OCI-LY7 (cell line): ENCODE measurements around the gene SPATA21. TPM values are rescaled to one million over a fixed set of nuclear protein-coding genes. Genes with fewer than 3 reads are reported as not detected.

Experiments
- BruUV-seq: library from RNA; stranded (reverse); fragments of 400-500 nt; replicated peaks from 2 replicates; lab custom pipeline; 2021; lab: Mats Ljungman, UMichigan
- CTCF ChIA-PET: fragments of 300-600 bp; sonication (Branson Sonifier 250); formaldehyde crosslinking; loops from one replicate; lab custom pipeline; 2022; ENCODE audit warnings: antibody characterized with exemption; ENCODE audit not compliant: unreplicated experiment; lab: Charles Lee
- POLR2A ChIA-PET: fragments of 300-600 bp; sonication (Branson Sonifier 250); formaldehyde crosslinking; loops from one replicate; lab custom pipeline; 2022; ENCODE audit warnings: antibody characterized with exemption; lab: Charles Lee
- DNase-seq: peaks from one replicate; pipeline ENCODE4 v3.0.0-alpha.2; 2015; ENCODE audit warnings: low spot score
- H2AFZ ChIP-seq: fragments of 200-600 bp; sonication (generic), shearing (Covaris generic); 2 replicates; pipeline ENCODE4 v1.6.1; 2014; ENCODE audit warnings: mild to moderate bottlenecking, antibody characterized with exemption, low read length, moderate library complexity
- H3K27ac ChIP-seq: fragments of 200-600 bp; sonication (generic); 2 replicates; pipeline ENCODE4 v1.5.1; 2014; ENCODE audit warnings: mixed run types, low read depth, mild to moderate bottlenecking, moderate library complexity, low read length, inconsistent platforms; ENCODE audit not compliant: poor library complexity, severe bottlenecking
- H3K36me3 ChIP-seq: fragments of 200-600 bp; sonication (generic); 2 replicates; pipeline ENCODE4 v1.6.1; 2014; ENCODE audit warnings: mild to moderate bottlenecking, antibody characterized with exemption, low read length, moderate library complexity, mixed read lengths; ENCODE audit not compliant: insufficient read depth
- H3K4me1 ChIP-seq: fragments of 200-600 bp; sonication (generic); 2 replicates; pipeline ENCODE4 v1.5.1; 2014; ENCODE audit warnings: mild to moderate bottlenecking, low read length; ENCODE audit not compliant: insufficient read depth, poor library complexity, severe bottlenecking
- H3K4me2 ChIP-seq: fragments of 200-600 bp; sonication (generic); 2 replicates; pipeline ENCODE4 v1.6.1; 2014; ENCODE audit warnings: mild to moderate bottlenecking, low read length
- H3K4me3 ChIP-seq: fragments of 200-600 bp; sonication (generic); 2 replicates; pipeline ENCODE4 v1.5.1; 2014; ENCODE audit warnings: mild to moderate bottlenecking, low read depth, low read length; ENCODE audit not compliant: poor library complexity, severe bottlenecking
- H3K79me2 ChIP-seq: fragments of 200-600 bp; sonication (generic); 2 replicates; pipeline ENCODE4 v1.6.1; 2016; ENCODE audit warnings: low read depth, mild to moderate bottlenecking, low read length, moderate library complexity, mixed read lengths; ENCODE audit not compliant: insufficient read depth
- H3K9me2 ChIP-seq: fragments of 200-600 bp; sonication (generic); 2 replicates; pipeline ENCODE4 v1.6.1; 2016; ENCODE audit warnings: mild to moderate bottlenecking, low read length, mixed read lengths; ENCODE audit not compliant: insufficient read depth
- H3K9me3 ChIP-seq: fragments of 200-600 bp; sonication (generic); 2 replicates; pipeline ENCODE4 v1.6.1; 2014; ENCODE audit warnings: mild to moderate bottlenecking, mixed run types, low read length, mixed read lengths
- H4K20me1 ChIP-seq: fragments of 200-600 bp; sonication (generic); 2 replicates; pipeline ENCODE4 v1.6.1; 2014; ENCODE audit warnings: mild to moderate bottlenecking, antibody characterized with exemption, low read length, moderate library complexity, mixed read lengths; ENCODE audit not compliant: insufficient read depth
- CTCF ChIP-seq: fragments of 200-600 bp; sonication (generic); conservative IDR thresholded peaks from 2 replicates; pipeline ENCODE4 v1.5.1; 2014; ENCODE audit warnings: mild to moderate bottlenecking, antibody characterized with exemption, low read length, moderate library complexity, mixed read lengths
- EZH2phosphoT487 ChIP-seq: fragments of 200-600 bp; sonication (generic); IDR thresholded peaks from 2 replicates; pipeline ENCODE4 v1.6.1; 2018; ENCODE audit warnings: low read depth, borderline replicate concordance, mild to moderate bottlenecking, mixed run types, antibody characterized with exemption, low read length, moderate library complexity, mixed read lengths
- intact Hi-C: fragments of 100-400 bp; cut with micrococcal nuclease; formaldehyde crosslinking; loops from one replicate; pipeline ENCODE4 v1.10.0; 2022; ENCODE audit not compliant: unreplicated experiment
- total RNA-seq, 2 experiments: library from RNA; depleted of rRNA in 1 of 2; stranded (reverse); fragments of >200 nt in 1 of 2; shearing (Covaris generic) in 1 of 2; gene quantifications; 2 replicates each; pipeline ENCODE4 v1.2.3, GENCODE V29; 2014 to 2022

SPATA21 gene
- total RNA-seq, 2 experiments from 2014 or later, result 0.40 TPM; not detected in 1

GRCh38 chr1:16438924-16439323 is 1.7 kb upstream of the SPATA21 start:
- Histone ChIP-seq H3K4me2 (no peak overlapping the region), H3K4me1 (peaks cover 27% of the 10 kb centered on the region), H3K36me3 (peaks cover 8% of the 10 kb centered on the region), H3K9me2 (no peaks in the 10 kb centered on the region), H3K79me2 (peaks cover 22% of the 10 kb centered on the region), H4K20me1 (no peaks in the 10 kb centered on the region), H3K9me3 (no peaks in the 10 kb centered on the region), H3K27ac (no peak overlapping the region), H2AFZ (no peak overlapping the region), H3K4me3 (no peak overlapping the region)
- ChIA-PET CTCF (no interaction called here), POLR2A (interaction anchor here (0.6 to 1.2 kb wide), 3 partner anchors 38 to 493 kb away, joined by 3 to 4 read pairs (median 3); no protein-coding TSS in a partner anchor)
- intact Hi-C loops, result no loop called here
- no peak for TF ChIP-seq CTCF
- no peak for TF ChIP-seq EZH2phosphoT487
- no TSS peak for BruUV-seq
- DNase-seq, result no peak

GRCh38 chr1:16438516-16438915 is 1.3 kb upstream of the SPATA21 start:
- DNase-seq, result no peak
- Histone ChIP-seq H3K9me2 (no peaks in the 10 kb centered on the region), H3K9me3 (no peaks in the 10 kb centered on the region), H2AFZ (no peak overlapping the region), H3K4me3 (no peak overlapping the region), H3K27ac (no peak overlapping the region), H4K20me1 (no peaks in the 10 kb centered on the region), H3K4me2 (no peak overlapping the region), H3K4me1 (peaks cover 31% of the 10 kb centered on the region), H3K79me2 (peaks cover 22% of the 10 kb centered on the region), H3K36me3 (peaks cover 4% of the 10 kb centered on the region; the same call in 1 of the 2 replicates)
- intact Hi-C loops, result no loop called here
- ChIA-PET CTCF (no interaction called here), POLR2A (no interaction called here)
- TF ChIP-seq EZH2phosphoT487 (no peak), CTCF (no peak)
- no TSS peak for BruUV-seq

GRCh38 chr1:16434501-16434900 is 2.7 kb downstream of the SPATA21 start:
- Histone ChIP-seq H3K9me3 (no peaks in the 10 kb centered on the region), H3K9me2 (no peaks in the 10 kb centered on the region), H3K79me2 (no peaks in the 10 kb centered on the region), H3K36me3 (no peaks in the 10 kb centered on the region), H3K27ac (no peak overlapping the region), H3K4me1 (peaks cover 35% of the 10 kb centered on the region), H3K4me3 (no peak overlapping the region), H2AFZ (no peak overlapping the region), H4K20me1 (no peaks in the 10 kb centered on the region), H3K4me2 (no peak overlapping the region)
- intact Hi-C loops, result no loop called here
- ChIA-PET CTCF (no interaction called here), POLR2A (interaction anchor here (0.7 kb wide), 1 partner anchor 8 kb away, joined by 3 read pairs; no protein-coding TSS in a partner anchor)
- no peak for DNase-seq
- TF ChIP-seq EZH2phosphoT487 (no peak), CTCF (no peak)
- no TSS peak for BruUV-seq
